ENCODE data around the gene COX6B2. TPM values are rescaled to one million over a fixed set of nuclear protein-coding genes. Genes with fewer than 3 reads are reported as not detected.

The COX6B2 gene
- polyA plus RNA-seq, 4 donors, result 0.45 to 1.5 (median 0.72) TPM

DNA sequence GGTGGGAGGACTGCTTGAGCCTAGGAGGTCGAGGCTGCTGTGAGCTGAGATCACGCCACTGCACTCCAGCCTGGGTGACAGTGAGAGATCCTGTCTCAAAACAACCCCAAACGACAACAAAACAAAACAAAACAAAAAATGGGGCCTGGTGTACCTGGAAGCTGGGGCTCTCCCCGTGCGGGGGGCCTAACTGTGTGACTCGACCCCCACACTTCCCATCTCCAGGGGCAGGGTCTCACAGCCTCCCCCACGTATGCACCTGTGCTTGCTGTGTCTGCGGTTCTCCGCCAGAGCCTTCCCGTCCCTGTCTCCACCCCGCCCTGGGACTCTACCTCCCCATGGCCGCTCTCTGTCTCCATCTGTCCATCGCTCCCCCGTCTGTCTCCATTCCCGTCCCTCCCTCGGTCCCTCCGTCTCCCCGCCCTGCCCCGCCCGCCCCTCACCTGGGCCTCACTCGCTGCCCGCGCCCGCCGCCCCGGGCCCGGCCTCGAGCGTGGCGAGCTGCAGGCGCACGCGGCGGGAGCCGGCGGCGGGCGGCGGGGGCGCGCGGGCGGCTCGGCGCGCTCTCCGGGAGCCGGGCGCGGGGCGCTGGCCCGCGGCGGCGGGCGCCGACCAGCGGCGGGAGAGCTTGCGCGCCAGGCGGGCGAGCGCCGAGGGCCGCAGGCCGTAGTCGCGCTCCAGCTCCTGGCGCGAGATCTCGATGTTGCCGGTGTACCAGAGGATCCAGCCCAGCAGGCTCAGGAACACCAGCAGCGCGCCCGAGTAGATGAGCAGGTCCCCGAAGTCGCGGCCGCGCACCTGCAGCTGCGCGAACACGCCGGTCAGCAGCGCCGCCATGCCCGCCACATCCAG lies 29.0 kb upstream of the COX6B2 start:
- peak in 1 of 4 donors; percentile 51 for DNase-seq (ENCODE audit: low read depth in 4 of 4, low spot score in 3 of 4)

DNA sequence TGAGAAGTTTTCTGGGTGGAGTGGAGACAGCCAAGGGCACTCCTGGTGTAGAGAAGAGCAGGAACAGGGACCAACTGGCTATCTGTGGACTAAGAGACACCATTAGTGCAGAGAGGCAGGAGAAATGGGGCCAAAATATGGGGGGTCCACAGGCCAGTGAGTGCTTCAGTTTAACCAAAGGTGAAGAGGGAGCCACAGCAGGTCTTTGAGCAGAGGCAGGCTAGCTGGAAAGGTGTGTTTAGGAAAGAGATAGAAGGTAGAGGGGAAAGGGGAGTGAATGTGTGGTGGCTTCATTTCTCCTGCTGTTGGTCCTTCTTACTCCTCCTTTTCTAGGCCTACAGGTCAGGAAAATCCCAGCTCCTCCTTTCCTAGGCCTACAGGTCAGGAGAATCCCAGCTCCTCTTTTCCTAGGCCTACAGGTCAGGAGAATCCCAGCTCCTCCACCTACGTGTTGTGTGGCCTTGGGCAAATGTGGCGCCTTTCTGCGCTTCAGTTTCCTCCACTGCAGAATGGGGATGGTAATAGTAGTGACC lies 28.1 kb upstream of the COX6B2 start:
- DNase-seq (ENCODE audit: low read depth in 4 of 4, low spot score in 3 of 4), result no peak

DNA sequence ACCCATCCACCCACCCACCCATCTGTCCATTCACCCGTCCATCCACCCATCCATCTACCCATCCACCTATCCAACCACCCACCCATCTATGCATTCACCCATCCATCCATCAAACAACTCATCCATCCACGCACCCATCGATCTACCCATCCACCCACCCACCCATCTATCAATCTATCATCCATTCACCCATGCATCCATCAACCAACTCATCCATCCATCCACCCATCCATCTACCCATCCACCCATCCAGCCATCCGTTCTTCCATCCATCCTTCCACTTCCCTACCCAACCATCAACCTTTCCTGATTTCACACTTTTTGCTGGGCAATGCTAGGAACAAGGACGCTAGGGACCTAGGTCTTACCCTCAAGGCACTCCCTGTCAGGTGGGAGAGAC lies 27.5 kb upstream of the COX6B2 start:
- no peak for DNase-seq (ENCODE audit: low read depth in 4 of 4, low spot score in 3 of 4)

DNA sequence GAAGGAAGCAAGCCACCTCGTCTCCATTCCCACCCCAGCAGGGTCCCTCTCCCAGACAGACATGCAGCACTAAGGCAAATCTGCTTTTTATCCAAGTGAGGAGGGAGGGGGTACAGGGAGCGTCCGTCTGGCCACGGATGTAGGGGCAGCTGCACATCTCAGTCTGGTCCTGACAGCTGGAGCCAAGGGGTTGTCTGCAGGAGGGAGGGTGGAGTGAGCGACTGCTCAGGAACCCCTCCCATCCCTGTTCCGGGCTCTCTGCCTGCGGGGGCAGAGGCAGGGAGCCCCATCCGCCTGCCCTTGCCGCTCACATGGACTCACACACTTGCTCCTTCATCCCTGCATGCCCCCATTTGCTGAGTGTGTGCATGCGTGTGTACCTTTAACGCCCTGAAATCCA lies 24.7 kb upstream of the COX6B2 start:
- DNase-seq (ENCODE audit: low read depth in 4 of 4, low spot score in 3 of 4), result no peak

DNA sequence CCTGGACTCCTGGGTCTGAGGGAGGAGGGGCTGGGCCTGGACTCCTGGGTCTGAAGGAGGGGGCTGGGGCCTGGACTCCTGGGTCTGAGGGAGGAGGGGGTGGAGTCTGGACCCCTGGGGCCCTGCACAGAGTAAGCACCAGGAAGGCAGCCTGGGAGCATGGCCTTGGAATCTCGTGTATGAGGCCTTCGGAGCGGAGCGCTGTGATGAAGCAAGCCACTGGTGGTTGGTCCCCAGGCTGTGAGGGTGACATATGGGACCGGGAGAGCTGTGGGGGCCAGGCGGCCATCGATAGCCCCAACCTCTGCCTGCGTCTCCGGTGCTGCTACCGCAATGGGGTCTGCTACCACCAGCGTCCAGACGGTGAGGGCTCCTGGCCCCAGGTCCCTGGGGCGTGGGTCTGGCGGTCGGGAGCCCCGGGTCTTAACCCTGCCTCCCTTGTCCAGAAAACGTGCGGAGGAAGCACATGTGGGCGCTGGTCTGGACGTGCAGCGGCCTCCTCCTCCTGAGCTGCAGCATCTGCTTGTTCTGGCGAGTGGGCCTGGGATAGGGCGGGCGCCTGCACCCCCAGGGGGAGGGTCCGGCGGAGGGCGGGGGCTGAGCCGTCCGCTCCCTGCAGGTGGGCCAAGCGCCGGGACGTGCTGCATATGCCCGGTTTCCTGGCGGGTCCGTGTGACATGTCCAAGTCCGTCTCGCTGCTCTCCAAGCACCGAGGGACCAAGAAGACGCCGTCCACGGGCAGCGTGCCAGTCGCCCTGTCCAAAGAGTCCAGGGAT lies 23.0 kb upstream of the COX6B2 start:
- DNase-seq (ENCODE audit: low read depth in 4 of 4, low spot score in 3 of 4), result no peak

DNA sequence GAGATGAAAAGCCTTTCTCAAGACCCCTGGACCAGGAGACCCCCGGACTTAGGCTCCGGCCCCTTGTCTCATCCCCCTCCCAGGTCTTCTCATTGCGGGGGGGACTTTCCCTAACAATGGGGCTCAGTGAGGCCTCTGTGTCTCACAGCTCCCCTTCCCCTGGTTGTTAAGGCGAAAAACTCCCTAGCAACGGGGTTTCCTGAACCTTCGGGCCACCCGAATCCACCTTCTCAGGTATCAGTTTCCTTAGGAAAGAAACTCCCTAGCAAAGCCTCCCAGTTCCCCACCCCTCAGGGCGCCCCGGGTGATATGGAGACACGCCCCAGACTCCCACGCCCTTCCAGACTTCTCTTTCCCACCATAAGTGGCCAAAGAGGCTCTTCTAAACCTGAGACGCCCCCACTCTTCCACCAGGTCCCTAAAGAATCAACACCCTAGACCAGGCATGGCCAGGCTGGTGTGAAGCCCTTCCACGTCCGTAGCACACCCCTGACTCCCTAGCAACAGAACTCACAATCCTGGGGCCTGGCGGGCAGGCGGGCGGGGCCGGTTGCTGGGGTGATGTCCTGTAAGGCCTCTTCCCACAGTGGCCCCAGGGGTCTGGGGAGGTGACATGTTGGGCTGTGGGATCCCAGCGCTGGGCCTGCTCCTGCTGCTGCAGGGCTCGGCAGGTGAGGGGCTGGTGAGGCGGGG lies 21.9 kb upstream of the COX6B2 start, which contains the start of gene TMEM190:
Gene TMEM190 (plus strand): TSS at position 586 of the 693 bp plus-strand sequence. CDS start 28 bp downstream, at position 614.
- DNase-seq (ENCODE audit: low read depth in 4 of 4, low spot score in 3 of 4), result no peak

DNA sequence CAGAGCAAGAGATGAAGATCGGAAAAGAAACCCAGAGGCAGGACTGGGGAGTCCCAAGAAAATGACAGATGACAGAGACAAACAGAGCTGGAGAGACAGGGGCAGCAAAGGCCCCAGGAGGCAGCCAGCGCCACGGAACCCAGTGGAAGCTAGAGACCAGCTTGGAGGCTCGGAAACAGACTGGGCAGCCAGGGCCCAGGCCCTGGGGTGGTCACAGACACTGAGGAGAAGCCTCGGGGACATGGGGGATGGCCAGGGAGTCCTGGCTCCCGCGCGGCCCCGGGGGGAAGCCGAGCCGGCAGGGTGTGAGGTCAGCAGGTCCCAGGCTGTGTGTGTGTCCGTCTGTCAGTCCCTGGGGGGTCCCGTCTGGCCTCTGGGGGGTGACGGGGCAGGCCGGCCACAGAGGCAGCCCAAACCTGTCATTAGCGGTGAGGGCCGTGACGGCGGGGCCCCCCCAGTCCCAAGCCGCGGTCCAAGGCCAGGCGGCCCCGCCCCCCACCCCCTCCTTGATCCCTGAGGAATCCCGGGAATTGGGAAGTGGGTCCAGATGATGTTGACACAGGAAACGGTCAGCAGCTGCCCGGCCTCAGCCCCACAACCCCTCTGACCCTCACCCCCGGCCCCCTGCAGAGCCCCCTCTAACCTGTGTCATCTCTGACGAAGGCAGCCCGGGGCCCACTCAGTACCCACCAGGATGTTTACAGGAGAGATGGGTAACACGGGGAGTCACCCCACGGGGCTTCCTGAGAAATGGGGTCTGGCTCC lies 19.7 kb upstream of the COX6B2 start:
- DNase-seq (ENCODE audit: low read depth in 4 of 4, low spot score in 3 of 4), result no peak

DNA sequence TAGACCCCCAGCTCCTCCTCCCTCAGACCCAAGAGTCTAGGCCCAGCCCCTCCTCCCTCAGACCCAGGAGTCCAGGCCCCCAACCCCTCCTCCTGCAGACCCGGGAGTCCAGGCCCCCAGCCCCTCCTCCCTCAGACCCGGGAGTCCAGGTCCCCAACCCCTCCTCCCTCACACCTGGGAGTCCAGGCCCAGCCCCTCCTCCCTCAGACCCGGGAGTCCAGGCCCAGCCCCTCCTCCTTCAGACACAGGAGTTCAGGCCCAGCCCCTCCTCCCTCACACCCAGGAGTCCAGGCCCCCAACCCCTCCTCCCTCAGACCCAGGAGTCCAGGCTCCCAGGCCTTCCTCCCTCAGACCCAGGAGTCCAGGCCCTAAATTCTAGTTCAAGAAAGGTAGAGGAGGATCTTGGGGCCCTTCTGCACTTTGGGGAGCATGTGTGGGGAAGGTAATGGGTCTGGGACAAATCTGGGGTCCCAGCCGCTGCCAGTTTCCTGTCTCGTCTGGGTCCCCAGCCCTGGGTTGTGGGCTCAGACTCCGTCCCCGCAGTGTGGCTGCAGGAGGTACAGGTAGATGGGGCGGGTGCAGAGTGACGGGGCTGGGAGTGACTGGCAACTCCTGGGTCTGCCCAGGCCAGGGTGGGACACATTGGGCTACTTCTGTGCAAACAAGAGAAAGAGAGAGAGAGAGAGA lies 18.9 kb upstream of the COX6B2 start:
- no peak for DNase-seq (ENCODE audit: low read depth in 4 of 4, low spot score in 3 of 4)

DNA sequence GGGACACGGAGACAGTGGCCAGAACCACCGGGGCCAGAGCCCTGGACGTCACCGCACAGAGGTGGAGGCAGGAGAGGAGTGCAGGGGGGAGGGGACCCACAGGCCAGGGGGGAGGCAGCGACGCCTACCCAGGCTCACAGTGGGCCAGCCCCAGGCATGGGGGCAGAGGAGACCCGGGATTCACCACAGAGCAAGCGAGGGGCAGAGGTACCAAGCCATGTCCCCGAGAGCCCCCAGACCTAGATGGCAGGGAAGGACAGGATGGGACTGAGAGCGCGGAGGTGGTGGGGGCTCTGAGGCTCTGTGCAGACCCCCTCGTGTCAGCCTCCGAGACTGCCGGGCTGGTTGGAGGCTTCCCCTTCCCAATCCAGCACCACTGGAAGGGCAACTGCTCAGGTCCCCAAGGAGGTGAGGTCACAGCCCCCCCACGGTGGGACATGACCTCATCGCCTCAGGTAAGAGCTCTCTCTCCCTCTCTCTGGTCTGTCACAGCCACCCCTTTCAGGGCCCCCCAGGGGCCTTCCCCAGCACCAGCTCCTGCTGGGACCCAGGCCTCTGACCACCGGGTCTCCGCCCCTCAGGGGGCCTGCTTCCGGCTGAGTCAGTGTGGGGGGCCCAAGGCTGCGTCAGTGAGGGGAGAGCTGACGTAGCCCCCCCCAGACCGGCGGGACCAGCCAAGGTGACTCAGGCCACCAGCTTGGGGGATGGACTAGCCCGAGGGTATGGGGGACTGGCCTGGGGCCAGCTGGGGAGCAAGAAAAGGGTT lies 18.0 kb upstream of the COX6B2 start:
- DNase-seq (ENCODE audit: low read depth in 4 of 4, low spot score in 3 of 4), result no peak

DNA sequence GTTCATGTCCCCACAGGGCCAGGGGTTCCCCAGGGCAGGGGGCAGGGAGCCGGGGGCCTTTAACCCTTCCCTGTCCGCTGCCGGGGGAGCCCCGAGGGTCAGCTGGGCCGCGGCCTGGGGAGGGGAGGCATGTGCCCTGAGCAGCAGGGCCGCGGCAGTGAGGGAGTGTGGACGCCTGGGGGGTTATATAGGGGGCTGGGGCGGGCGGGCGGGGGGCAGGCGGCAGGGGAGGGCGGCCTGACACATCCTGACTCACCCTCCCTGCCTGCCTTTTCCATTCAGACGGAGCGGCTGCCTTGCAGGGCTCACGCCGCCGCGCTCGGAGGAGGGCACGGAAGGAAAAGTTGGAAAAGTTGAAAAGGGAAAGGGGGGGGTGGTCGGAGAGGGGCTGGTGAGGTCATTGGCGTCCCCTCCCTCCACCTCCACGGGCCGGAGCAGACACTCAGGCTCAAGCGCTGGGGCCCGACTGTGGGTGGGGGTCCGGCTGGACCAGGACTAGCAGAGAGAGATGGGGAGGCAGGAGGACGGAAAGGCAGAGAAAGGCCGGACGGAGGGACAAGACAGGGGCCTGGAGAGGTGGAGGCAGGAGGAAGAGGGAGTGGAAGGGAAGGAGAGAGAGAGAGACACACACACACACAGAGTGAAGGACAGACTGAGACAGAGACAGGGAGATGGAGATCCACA lies 15.9 kb upstream of the COX6B2 start, which contains the start of gene IL11:
Gene IL11 (minus strand): TSS at position 159 of the 684 bp plus-strand sequence. CDS start 153 bp downstream, at position 6.
- no peak for DNase-seq (ENCODE audit: low read depth in 4 of 4, low spot score in 3 of 4)

DNA sequence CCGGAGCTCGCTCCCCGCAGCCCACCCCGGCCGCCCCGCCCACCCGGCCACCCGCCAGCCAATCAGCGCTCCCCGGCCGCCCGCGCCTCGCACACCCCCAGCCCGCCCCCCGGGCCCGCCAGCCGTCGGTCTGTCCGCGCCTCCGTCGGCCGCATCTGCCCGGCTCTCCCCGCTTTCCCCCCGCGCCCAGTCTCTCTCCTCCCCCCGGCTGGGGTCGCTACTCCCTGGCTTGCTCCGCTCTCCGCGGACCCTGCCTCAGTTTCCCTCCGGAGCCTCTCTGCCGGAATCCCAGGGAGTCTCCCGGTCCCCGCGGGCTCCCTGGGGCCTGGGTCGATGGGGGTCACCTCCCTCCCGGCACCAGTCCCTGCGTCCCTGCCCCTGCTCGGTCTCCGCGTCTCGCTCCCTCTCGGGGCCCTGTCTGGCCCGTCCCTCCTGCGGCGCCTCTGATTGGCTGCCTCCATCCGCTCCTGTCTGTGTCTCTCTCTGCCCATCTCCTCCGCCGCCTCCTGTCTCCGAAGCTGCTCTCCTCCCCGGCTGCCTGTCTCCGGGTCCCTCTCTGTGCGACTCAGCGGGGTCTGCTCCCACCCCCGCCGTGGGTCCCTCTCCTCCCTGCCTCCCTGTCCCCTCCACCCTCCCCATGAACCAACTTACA lies 15.3 kb upstream of the COX6B2 start:
- DNase-seq (ENCODE audit: low read depth in 4 of 4, low spot score in 3 of 4), result no peak

DNA sequence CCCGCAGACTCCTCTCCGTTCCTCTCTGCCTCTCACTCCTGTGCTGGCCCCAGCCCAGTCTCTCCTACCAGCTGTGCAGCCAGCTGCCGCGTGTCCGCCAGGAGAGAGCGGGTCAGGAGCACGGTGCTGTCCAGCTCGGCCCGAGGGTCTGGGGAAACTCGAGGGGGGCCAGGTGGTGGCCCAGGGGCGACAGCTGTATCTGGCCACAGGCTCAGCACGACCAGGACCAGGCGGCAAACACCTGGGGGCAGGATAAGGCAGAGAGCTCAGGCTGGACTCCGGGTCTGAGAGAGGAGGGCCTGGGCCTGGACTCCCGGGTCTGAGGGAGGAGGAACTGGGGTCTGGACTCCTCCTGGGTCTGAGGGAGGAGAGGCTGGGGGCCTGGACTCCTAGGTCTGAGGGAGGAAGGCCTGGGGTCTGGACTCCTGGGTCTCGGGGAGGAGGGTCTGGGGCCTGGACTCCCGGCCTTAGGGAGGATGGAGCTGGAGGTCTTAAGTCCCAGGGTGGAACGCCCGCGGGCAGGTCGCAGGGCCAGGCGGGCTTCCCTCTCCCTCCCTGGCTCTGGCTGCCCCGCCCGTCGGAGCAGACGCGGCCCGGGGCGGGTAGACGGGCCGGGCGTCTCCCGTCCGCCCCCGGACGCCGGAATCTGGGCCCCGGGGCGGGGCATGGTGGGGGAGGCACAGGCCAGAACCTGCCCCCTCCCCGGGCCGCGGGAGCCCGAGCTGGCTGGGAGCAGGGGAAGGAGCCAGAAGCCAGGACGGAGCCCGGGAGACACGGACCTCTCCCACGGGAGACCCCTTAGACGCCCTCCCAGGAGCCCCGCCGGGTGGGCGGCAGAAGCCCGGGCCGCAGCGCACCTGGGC lies 14.4 kb upstream of the COX6B2 start:
- DNase-seq (ENCODE audit: low read depth in 4 of 4, low spot score in 3 of 4), result no peak

DNA sequence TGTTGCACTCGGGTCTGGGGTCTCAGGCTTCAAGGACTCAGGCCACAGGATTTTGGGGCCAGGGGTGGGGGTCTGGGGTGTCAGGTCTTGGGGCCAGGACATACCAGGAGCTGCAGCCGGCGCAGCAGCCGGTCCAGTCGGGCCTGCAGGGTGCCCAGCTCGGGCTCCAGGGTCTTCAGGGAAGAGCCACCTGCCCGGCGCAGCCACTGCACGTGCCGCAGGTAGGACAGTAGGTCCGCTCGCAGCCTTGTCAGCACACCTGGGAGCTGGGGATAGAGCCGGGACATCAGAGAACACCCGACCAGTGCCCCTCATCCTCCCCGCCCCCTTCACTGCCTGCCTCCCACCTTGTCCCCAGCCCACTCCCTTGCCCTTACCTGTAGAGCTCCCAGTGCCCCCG lies 13.6 kb upstream of the COX6B2 start:
- DNase-seq (ENCODE audit: low read depth in 4 of 4, low spot score in 3 of 4), result no peak

DNA sequence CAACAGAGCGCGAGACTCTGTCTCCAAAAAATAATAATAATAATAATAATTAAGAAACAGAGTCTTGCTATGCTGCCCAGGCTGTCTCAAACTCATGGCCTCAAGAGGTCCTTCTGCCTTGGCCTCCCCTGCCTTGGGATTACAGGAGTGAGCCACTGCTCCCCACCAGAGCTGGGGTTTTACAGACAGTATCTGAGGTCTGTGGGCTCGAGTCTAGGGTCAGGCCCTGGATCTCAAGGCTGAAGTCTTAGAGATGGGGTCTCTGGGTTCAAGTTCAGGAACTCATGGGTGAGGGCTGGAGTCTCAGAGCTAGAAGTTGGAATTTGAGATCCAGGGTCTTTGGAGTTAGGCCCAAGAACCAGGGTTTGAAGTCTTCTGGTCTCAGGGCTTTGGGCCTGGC lies 12.3 kb upstream of the COX6B2 start:
- no peak for DNase-seq (ENCODE audit: low read depth in 4 of 4, low spot score in 3 of 4)

DNA sequence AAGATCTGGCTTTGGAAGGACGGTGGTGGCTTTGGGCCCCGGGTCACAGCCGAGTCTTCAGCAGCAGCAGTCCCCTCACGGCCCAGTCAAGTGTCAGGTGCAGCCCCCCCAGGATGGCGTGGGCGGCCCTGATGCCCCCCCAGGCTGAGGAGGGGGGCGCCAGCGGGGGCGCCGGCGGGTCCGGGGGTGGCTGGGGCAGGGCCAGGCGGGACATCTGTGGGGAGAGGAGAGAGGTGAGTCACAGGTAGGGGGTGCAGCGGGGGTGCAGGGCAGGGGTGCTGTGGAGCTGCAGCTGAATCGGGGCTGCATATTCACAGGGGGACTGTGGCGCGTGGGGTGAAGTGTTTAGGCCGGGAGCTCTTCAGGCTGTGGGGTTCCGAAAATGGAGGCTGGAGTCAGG lies 11.4 kb upstream of the COX6B2 start:
- DNase-seq (ENCODE audit: low read depth in 4 of 4, low spot score in 3 of 4), result no peak

DNA sequence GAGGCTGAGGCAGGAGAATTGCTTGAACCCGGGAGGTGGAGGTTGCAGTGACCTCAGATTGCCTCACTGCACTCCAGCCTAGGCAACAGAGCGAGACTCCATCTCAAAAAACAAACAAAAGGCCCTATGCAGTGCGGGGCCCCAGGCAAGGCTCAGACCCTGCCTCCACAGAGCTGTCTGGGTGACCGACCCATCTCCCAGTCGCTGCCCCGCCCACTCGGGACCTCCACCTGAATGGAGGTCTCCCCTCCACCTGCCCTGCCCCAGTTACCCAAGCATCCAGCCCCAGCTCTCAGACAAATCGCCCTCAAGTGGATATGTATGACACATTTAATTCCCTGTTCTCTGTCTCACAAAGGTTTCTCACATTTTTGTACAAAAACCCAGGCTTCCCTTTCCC lies 10.7 kb upstream of the COX6B2 start:
- DNase-seq (ENCODE audit: low read depth in 4 of 4, low spot score in 3 of 4), result no peak

Measured in right renal pelvis (tissue), 4 donors.